Kidney (tissue), 14 donors: Measurements from ENCODE around the gene CDK16. TPM values are rescaled to one million over a fixed set of nuclear protein-coding genes. Genes with fewer than 3 reads are reported as not detected.
A peak's percentile ranks its signal among the peaks of the same experiment; 100 is the strongest.

Source experiments
- DNase-seq, 5 donors: peaks; one replicate each; pipeline ENCODE4 v3.0.0-alpha.2; 2013 to 2020
- FAIRE-seq: peaks from 2 replicates; lab custom pipeline; 2012; peaks lifted over from hg19 to GRCh38; lab: Jason Lieb, UNC
- H3K27ac ChIP-seq, 2 donors: one replicate each; pipeline ENCODE4 v1.7.0; 2013; ENCODE audit warnings: low read depth in 2 of 2, low read length in 2 of 2, inconsistent platforms in 1 of 2
- H3K27me3 ChIP-seq: one replicate; pipeline ENCODE4 v1.7.1; 2013; ENCODE audit warnings: low read length, inconsistent platforms; ENCODE audit not compliant: control insufficient read depth, insufficient read depth
- H3K36me3 ChIP-seq, 3 donors: one replicate each; pipeline versions ENCODE4 v1.7.0 to v1.7.1; 2013; ENCODE audit warnings: low read length in 3 of 3, control low read depth in 1 of 3, inconsistent platforms in 1 of 3; ENCODE audit not compliant: insufficient read depth in 3 of 3, control insufficient read depth in 2 of 3
- H3K4me1 ChIP-seq, 3 donors: one replicate each; pipeline versions ENCODE4 v1.7.0 to v1.7.1; 2013; ENCODE audit warnings: low read length in 3 of 3, inconsistent platforms in 1 of 3, low read depth in 1 of 3; ENCODE audit not compliant: control insufficient read depth in 2 of 3, insufficient read depth in 2 of 3
- H3K4me3 ChIP-seq, 3 donors: one replicate each; pipeline versions ENCODE4 v1.7.0 to v1.8.1; 2013; ENCODE audit warnings: low read length in 3 of 3, control low read depth in 1 of 3, inconsistent platforms in 1 of 3
- H3K9ac ChIP-seq, 3 donors: one replicate each; pipeline versions ENCODE4 v1.7.0 to v1.7.1; 2013; ENCODE audit warnings: low read length in 3 of 3, control low read depth in 1 of 3, inconsistent platforms in 1 of 3
- H3K9me3 ChIP-seq, 3 donors: one replicate each; pipeline versions ENCODE4 v1.7.0 to v1.7.1; 2013; ENCODE audit warnings: low read length in 3 of 3, control low read depth in 1 of 3, inconsistent platforms in 1 of 3; ENCODE audit not compliant: control insufficient read depth in 2 of 3, insufficient read depth in 1 of 3
- intact Hi-C: fragments of 100-400 bp; cut with DNase I; formaldehyde crosslinking; loops from one replicate; pipeline ENCODE4 v1.11.1; 2022
- polyA plus RNA-seq: library from polyadenylated mRNA; stranded (reverse); fragments of 350-450 nt; fragmentation: Illumina TruSeq; extraction: RNeasy Lipid Tissue Mini Kit (QIAGEN cat#74804); gene quantifications from one replicate; pipeline ENCODE4 v1.2.3, GENCODE V29; 2014; ENCODE audit warnings: low read depth, low replicate concordance; ENCODE audit not compliant: insufficient read depth
- total RNA-seq: library from RNA; stranded (reverse); fragmentation: NEBNext Ultra II Directional; extraction: Animal tissue kit (Norgen Biotek cat#: 25700); gene quantifications from one replicate; pipeline ENCODE4 v1.2.1, GENCODE V29; 2021
- TF ChIP-seq, protein P1 (sequence below): IDR thresholded peaks from 3 replicates; pipeline ENCODE4 v1.5.1; 2012; ENCODE audit warnings: mild to moderate bottlenecking, moderate library complexity, borderline replicate concordance; ENCODE audit not compliant: insufficient read depth; ENCODE audit errors: extremely low read depth
- donor health status: control.
- donor health status: control.
- donor health status: control.
- donor health status: control.
- donor health status: control.
- donor health status: DM: yes; HTN: yes; CAD: no.
- donor health status: Normal renal cell carcinoma (clear cell type).

Gene CDK16
- total and polyA plus RNA-seq, 2 donors from 2014 or later, result 89.1 to 96.1 TPM

DNA sequence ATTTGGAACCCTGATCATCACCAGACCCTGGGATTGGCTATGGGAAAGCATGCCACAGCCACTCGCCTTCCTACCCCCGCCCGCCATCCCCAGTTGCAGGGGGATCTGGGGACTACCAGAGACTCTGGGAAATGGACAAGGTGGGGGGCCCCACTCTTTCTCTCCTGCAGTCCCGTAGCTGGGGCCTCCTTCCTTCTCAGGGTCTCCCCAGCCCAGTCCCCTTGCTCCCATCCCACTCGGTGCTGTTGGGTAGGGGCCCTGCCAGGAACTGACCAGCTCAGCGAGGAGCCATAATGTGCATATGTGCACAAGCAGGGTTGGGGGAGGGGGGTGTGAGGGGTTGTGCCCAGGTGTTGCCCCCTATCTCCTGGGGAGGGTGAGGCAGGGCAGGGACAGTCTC, 10.9 kb downstream of the CDK16 start:
- peaks cover 5% of the 10 kb centered on the region for H3K27me3 ChIP-seq
- DNase-seq (peak in 2 of 5 donors; percentile 33 to 42), FAIRE-seq (no peak)
- H3K4me3 ChIP-seq, result no peak overlapping the region
- intact Hi-C loops, result no loop called here
- TF ChIP-seq, protein P1, sequence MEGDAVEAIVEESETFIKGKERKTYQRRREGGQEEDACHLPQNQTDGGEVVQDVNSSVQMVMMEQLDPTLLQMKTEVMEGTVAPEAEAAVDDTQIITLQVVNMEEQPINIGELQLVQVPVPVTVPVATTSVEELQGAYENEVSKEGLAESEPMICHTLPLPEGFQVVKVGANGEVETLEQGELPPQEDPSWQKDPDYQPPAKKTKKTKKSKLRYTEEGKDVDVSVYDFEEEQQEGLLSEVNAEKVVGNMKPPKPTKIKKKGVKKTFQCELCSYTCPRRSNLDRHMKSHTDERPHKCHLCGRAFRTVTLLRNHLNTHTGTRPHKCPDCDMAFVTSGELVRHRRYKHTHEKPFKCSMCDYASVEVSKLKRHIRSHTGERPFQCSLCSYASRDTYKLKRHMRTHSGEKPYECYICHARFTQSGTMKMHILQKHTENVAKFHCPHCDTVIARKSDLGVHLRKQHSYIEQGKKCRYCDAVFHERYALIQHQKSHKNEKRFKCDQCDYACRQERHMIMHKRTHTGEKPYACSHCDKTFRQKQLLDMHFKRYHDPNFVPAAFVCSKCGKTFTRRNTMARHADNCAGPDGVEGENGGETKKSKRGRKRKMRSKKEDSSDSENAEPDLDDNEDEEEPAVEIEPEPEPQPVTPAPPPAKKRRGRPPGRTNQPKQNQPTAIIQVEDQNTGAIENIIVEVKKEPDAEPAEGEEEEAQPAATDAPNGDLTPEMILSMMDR, result no peak
- H3K9me3 ChIP-seq, result no peaks in the 10 kb centered on the region
- no peak overlapping the region for H3K9ac ChIP-seq
- peaks cover 0 to 4% (median 4%) of the 10 kb centered on the region in 3 donors for H3K4me1 ChIP-seq
- H3K27ac ChIP-seq, result no peak overlapping the region
- H3K36me3 ChIP-seq, result peaks cover 5 to 21% (median 18%) of the 10 kb centered on the region in 3 donors

DNA sequence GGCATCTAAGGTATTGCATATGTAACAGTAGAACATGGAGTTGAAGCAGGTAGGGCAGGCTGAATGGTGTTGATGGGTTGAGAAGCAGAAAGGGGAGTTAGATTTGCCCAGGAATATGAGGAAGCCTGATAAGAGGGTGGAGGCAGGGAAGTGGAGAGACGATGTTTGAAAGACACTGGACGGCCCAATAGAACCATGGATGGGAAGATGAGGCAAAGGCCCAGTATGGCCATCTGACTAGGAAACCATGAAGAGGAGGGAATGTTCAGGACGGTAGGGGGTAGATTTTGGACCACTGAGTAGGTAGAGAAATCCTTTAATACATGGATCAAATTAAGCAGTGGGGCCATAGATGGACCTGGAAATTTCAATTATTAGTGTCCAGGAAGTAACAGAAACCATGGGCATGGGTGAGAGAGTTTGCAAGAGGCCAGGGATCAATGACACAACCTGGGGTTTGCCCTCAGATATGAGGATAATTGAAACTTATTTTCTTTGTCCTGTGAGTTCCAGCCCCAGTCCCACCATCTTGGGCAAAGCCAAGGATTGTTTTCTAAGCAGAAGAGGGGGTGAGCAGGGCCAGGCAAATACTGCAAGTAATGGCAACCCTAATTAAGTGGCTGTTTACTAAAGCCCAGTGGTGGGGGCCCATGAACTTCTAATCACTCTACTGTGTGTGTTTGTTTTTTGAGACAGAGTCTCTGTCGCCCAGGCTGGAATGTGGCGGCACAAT, 11.8 kb downstream of the CDK16 start:
- H3K27me3 ChIP-seq, result peaks cover 5% of the 10 kb centered on the region
- H3K4me1 ChIP-seq, result peaks cover 0 to 4% (median 4%) of the 10 kb centered on the region in 3 donors
- no peak overlapping the region for H3K9ac ChIP-seq
- no peak overlapping the region for H3K4me3 ChIP-seq
- no peaks in the 10 kb centered on the region for H3K9me3 ChIP-seq
- DNase-seq (peak in 1 of 5 donors; percentile 18), FAIRE-seq (no peak)
- peaks cover 3 to 14% (median 12%) of the 10 kb centered on the region in 3 donors for H3K36me3 ChIP-seq
- intact Hi-C loops, result no loop called here
- TF ChIP-seq, protein P1, result no peak
- H3K27ac ChIP-seq, result no peak overlapping the region

DNA sequence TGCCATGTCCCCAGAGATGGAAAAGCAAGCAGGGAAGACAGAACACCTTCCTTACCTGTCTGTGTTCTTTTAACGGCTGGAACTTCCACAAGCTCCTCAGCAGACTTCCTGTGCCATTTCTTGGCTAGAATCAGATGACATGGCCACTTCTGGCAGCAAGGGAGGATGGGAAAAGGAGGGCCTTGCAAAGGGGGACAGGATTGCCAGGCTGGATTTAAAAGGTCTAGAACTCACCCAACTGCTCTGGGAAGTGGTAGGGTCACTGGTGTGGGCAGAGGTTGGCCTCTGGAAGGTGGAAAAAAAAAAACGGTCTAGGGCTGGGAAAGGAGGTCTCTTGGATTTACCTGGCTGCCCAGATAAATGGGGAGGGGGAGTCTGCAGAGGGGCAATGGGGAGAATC, 12.7 kb downstream of the CDK16 start:
- Histone ChIP-seq H3K9me3 (no peaks in the 10 kb centered on the region), H3K36me3 (peaks cover 0 to 7% (median 7%) of the 10 kb centered on the region in 3 donors), H3K4me3 (no peak overlapping the region), H3K4me1 (peaks cover 0 to 4% (median 4%) of the 10 kb centered on the region in 3 donors), H3K9ac (no peak overlapping the region), H3K27ac (no peak overlapping the region), H3K27me3 (peaks cover 9% of the 10 kb centered on the region)
- DNase-seq, result peak in 1 of 5 donors; percentile 24
- FAIRE-seq, result no peak
- TF ChIP-seq, protein P1, result no peak
- intact Hi-C loops, result no loop called here
